Measurements from ENCODE around the gene PNLIPRP2.

- no peak for TF ChIP-seq CTCF (conservative IDR thresholded peaks at IDR 0.05 in 1 of 2, IDR thresholded peaks at IDR 0.05 in 1 of 2; ENCODE audit: low read depth in 1 of 2, low read length in 2 of 2)
- no peak for TF ChIP-seq EZH2 (IDR thresholded peaks at IDR 0.05; ENCODE audit: low read length, missing control alignments)
Measured at GRCh38 chr10:116612107-116612769, 8.5 kb upstream of the PNLIPRP2 start.

Measured in fibroblast of lung (primary cell).